Uterus (tissue), 2 donors: ENCODE data around the gene VSTM4.

Experiments
- POLR2A ChIP-seq, 2 donors: fragments of 450-650 bp; IDR thresholded peaks; one replicate each; pipeline ENCODE4 v1.6.1; 2016; ENCODE audit warnings: antibody characterized with exemption in 2 of 2, mild to moderate bottlenecking in 1 of 2, moderate library complexity in 1 of 2
- TF ChIP-seq, protein P1 (sequence below), 4 experiments: fragments of 200-600 bp in 2 of 4; fragments of 450-650 bp in 2 of 4; sonication (generic) in 2 of 4; IDR thresholded peaks; one replicate each; pipeline ENCODE4 v1.5.1; 2016 to 2019; ENCODE audit warnings: antibody characterized with exemption in 4 of 4, mild to moderate bottlenecking in 2 of 4, moderate library complexity in 1 of 4

DNA sequence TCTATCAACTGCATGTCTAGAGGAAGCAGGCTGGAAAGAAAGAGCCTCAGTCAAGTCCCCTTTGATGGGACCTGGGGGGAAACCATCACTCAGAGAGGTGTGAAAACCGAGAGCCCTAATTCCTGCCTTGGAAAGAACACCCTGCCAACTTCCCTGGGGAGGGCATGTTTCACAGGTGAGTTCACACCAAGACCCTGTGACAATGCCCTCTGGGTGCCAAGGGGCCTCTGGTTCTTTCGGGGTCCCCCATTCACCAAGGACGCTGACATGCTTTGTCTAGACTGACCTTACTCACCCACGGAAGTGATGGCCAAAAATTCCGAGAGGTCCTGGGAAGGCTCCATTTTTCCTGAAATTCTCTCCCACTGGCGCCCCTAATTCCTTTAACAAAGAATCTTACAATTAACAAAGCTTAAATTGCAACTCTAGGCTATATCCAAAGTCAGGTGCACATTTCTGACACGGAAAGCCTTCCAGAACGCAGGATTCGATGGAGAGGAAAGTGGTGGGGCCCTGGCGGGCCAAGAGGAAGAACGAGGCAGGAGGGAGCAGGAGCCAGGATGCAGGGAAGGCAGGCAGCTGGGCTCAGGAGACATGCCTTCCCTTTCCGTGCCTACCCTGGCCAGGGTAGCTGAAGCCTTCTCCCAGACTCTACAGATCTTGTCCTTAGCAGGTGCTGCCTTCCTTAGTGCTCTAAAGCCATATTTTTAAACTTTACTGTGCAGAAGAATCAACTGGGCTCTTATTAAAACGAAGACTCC, 23.7 kb downstream of the VSTM4 start:
- TF ChIP-seq, protein P1, sequence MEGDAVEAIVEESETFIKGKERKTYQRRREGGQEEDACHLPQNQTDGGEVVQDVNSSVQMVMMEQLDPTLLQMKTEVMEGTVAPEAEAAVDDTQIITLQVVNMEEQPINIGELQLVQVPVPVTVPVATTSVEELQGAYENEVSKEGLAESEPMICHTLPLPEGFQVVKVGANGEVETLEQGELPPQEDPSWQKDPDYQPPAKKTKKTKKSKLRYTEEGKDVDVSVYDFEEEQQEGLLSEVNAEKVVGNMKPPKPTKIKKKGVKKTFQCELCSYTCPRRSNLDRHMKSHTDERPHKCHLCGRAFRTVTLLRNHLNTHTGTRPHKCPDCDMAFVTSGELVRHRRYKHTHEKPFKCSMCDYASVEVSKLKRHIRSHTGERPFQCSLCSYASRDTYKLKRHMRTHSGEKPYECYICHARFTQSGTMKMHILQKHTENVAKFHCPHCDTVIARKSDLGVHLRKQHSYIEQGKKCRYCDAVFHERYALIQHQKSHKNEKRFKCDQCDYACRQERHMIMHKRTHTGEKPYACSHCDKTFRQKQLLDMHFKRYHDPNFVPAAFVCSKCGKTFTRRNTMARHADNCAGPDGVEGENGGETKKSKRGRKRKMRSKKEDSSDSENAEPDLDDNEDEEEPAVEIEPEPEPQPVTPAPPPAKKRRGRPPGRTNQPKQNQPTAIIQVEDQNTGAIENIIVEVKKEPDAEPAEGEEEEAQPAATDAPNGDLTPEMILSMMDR (IDR thresholded peaks at IDR 0.05), result no peak
- TF ChIP-seq POLR2A (IDR thresholded peaks at IDR 0.05), result no peak
